Dermis microvascular lymphatic vessel endothelial cell (primary cell): Measurements from ENCODE around the gene CASZ1. TPM values are rescaled to one million over a fixed set of nuclear protein-coding genes. Genes with fewer than 3 reads are reported as not detected.

Experiments
- DNase-seq, 2 donors: peaks; one replicate each; pipeline versions ENCODE4 v3.0.0 to v3.0.0-alpha.2; 2010; ENCODE audit warnings: low read depth in 2 of 2
- total RNA-seq: library from RNA; depleted of rRNA; stranded (reverse); fragments of >200 nt; gene quantifications from 2 replicates; pipeline ENCODE4 v1.2.1, GENCODE V29; 2014

CASZ1 gene
- total RNA-seq, 1 donor from 2014 or later: 1.4 TPM

- DNase-seq: no peak
These were observed 90.0 kb downstream of the CASZ1 start for GRCh38 chr1:10706376-10706913.

- no peak for DNase-seq
These were observed 90.5 kb downstream of the CASZ1 start for GRCh38 chr1:10705953-10706352.

GRCh38 chr1:10704368-10704882, 92.0 kb downstream of the CASZ1 start:
- no peak for DNase-seq

- DNase-seq: no peak
These were observed 92.7 kb downstream of the CASZ1 start for GRCh38 chr1:10703702-10704101.

GRCh38 chr1:10701145-10701544, 95.3 kb downstream of the CASZ1 start:
- no peak for DNase-seq

GRCh38 chr1:10699470-10699835, 97.0 kb downstream of the CASZ1 start:
- no peak for DNase-seq

GRCh38 chr1:10698726-10699469, 97.5 kb downstream of the CASZ1 start:
- no peak for DNase-seq

DNA sequence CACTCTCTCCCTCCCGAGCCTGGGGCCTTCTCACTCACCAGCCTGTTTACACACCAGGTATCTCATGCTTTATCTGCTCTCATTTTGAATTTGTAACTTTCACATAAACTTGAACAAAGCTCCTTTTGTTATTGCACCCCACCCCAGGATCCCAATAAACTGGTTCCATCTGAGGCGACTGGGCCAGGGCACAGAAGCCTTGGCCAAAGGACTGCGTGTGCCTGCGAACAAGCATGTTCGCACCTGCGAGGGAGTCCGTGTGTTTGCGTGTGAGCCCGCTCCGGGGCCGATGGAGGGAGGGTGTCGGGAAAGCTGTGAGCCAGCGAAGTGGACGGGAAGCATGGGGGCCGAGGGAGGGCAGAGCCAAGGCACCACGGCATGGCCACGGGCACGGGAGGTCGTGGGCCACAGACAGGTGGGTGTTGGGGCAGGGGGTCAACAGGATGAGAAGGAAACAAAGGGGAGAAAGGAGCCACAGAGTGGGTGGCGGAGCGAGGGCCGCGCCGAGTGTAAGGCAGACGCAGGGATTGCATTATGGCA, 98.8 kb downstream of the CASZ1 start:
- no peak for DNase-seq

DNA sequence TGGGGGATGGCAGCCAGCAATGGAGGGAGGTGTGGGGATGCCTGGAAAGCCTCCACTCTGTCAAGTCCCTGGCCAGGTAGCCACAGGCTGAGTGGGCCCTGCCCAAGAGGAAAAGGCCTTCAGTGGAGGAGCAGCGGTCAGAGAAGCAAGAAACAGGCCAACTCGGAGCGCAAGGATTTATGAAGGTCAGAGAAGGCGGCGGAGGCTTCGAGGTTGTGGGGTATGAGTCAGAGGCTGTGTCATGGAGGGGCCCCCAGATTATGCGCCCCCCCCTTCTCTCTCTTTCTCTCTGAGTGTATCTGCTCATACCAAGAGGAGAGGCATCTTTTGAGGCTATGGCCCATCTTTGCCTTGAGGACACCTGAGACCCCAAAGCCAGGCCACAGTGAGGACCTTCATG, 99.5 kb downstream of the CASZ1 start:
- DNase-seq: no peak

- peak; percentile 69 to 87 for DNase-seq
These were observed 101.5 kb downstream of the CASZ1 start for GRCh38 chr1:10694633-10695627.

DNA sequence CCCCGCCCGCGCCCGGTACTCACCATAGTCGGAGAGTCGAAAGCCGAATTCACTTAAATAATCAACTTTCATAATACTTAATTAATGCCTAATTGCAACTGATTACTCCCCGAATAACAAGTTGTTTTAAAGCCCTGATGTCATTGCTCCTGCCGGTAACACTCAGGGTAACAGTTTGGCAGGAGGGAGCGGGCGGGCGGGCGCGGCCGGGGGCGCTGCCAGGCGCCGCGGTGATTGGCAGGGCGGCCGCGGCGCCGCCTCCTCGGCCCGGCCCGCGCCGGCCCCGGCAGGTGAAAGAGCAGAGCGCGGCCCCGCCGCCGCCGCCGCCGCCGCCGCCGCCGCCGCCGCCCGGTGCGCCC, 102.2 kb downstream of the CASZ1 start:
- peak in 1 of 2 donors; percentile 52 for DNase-seq

DNA sequence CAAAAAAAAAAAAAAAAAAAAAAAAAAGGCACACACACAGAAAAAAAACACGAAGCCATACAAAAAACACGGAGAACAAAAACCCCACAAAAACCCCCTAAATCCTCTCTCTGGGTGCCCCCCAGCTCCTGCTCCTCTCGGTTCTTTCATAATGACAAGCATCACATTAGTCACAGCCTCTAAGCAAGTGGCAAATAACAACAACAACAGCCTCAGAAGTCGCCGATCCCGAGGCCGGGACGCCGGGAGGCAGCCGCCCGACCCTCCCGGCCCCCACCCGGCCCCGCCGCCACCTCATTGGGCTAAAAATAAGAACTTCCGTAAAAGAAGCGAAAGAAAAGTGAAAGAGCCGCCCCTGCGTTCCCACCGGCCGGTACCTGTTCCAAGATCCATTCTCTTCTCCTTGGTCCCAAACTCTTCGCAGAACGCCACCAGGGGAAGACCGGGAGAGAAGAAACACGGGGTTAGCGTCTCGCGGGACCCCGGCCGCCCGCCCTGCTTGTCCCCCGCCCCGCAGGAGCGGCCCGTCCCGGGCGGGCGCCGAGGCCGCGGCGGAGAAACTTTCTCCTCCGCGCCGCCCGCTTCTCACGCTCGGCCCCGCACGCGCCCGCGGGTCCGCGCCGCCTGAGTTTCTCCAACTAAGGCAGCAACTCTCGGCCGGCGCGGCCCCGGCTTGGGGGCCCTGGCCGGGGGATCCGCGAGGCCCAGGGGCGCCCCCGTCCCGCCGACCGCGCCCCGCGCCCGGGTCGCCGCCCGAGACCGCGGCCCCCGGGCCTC, 102.8 kb downstream of the CASZ1 start:
- DNase-seq: peak in 1 of 2 donors; percentile 42

DNA sequence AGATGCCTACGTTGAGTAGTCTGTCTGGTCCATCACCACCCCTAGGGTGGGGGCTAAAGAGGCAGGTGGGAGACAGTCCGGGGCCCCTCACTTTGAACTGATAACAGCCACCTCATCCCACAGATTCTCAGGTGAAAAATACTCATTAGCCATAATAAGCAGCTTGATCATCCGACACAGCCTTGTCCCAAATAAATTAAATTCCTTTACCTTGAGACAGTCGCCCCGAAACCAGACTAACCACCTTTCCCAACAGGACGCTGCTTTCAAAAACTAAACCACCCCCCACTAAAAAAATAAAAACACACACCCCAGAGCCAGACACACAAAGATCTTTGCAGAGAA, 103.3 kb downstream of the CASZ1 start:
- DNase-seq: no peak

DNA sequence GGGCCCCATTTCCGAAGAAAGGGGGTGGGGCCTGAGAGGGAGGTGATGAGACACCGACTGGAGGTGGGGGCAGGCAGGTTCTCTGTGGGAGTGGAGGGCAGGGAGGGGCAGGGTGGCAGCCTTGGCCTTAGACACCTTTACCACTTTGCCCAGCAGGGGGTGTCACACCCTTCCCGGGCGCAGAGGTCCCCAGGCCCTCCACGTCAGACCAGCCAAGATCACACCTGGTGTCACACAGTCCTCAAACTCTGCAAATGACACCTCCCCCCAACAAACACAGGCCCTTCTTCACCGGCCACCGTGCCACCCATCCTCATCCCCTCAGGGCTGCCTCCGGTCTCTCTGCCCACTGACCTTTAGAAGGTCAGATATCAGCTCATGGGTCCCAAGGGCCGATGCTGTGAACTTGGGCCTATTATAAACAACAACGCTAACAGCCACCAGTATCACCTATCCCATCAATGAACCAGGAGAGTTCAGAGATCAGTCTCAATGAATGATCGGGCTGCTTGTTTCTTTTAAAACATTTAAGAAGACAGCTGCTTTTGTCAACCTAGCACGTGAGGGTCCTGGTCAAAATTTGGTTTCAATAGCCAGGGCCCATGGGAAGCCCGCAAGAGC, 103.9 kb downstream of the CASZ1 start:
- peak in 1 of 2 donors; percentile 21 for DNase-seq

GRCh38 chr1:10691740-10692125, 104.7 kb downstream of the CASZ1 start:
- no peak for DNase-seq

GRCh38 chr1:10691075-10691739, 105.2 kb downstream of the CASZ1 start:
- no peak for DNase-seq

GRCh38 chr1:10690484-10690883, 106.0 kb downstream of the CASZ1 start:
- no peak for DNase-seq

GRCh38 chr1:10688409-10688786, 108.0 kb downstream of the CASZ1 start:
- no peak for DNase-seq

DNA sequence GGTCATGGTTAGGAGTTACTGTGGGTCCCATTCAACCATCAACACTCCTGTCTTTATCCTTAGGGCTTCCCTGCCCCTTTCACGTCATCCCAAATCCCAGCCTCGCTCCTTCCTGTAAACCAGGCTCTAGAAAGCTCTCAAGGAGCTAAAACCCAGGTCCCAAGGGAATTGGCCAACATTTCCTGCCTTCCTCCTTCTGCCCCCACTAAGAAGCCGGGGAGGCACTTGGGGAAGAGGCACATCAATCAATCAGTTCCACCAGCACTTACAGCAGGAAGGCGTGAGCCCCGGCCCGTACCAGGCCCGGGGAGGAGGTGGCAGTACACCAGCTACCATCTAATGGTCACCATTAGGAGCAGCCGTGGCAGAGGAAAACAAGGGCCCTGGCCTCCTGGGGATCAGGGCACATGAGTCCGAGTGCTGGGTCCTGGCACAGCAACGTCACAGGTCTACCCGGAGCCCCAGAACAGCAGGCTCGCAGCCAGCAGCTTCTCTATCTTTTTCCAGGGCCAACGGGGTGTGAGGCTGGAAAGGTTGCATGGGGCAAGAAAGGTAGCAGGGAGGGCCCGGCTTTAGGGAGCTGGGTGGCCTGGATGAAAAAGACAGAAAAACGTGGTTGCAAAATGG, 108.6 kb downstream of the CASZ1 start:
- no peak for DNase-seq

DNA sequence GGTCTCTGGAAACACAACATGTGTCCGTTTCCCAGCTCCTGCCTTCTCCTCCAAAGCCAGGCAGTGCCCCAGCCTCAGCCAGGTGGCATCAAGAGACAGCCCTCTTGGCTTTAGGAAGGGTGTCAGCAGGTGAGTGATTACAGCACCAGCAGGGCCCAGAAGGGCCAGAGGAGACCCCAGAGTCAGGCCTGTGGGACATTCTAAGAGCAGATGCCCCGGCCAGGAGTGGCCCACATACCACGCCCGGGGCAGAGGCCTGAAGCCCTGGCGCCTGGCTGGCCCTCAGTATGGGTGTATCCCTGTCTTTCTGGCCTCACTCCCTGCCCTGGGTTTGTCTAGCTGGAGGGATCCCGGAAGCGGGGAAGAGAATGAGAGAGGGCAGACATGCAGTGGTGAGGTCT, 109.2 kb downstream of the CASZ1 start:
- no peak for DNase-seq
